Uterus (tissue), 4 donors: ENCODE data around the gene CD4. TPM values are rescaled to one million over a fixed set of nuclear protein-coding genes. Genes with fewer than 3 reads are reported as not detected.

Experiments
- DNase-seq, 2 donors: peaks; one replicate each; pipeline ENCODE4 v3.0.0-alpha.2; 2019 to 2020
- H3K27ac ChIP-seq, 2 donors: fragments of 200-600 bp; sonication (generic); 1 replicate in 1 of 2; 2 replicates in 1 of 2; pipeline ENCODE4 v1.5.1; 2016 to 2018
- H3K27me3 ChIP-seq, 2 donors: fragments of 200-600 bp; sonication (generic); one replicate each; pipeline ENCODE4 v1.5.1; 2018 to 2019; ENCODE audit warnings: control low read depth in 1 of 2
- H3K36me3 ChIP-seq, 2 donors: fragments of 200-600 bp; sonication (generic); one replicate each; pipeline ENCODE4 v1.5.1; 2019; ENCODE audit warnings: control low read depth in 1 of 2
- H3K4me1 ChIP-seq, 2 donors: fragments of 200-600 bp; sonication (generic); one replicate each; pipeline ENCODE4 v1.5.1; 2018 to 2019; ENCODE audit warnings: control low read depth in 1 of 2
- H3K4me3 ChIP-seq, 2 donors: fragments of 200-600 bp; sonication (generic); 1 replicate in 1 of 2; 2 replicates in 1 of 2; pipeline ENCODE4 v1.5.1; 2018 to 2019; ENCODE audit warnings: mild to moderate bottlenecking in 1 of 2
- H3K9me3 ChIP-seq, 2 donors: fragments of 200-600 bp; sonication (generic); one replicate each; pipeline ENCODE4 v1.5.1; 2019; ENCODE audit warnings: control low read depth in 1 of 2
- POLR2A ChIP-seq, 2 donors: fragments of 450-650 bp; IDR thresholded peaks; one replicate each; pipeline ENCODE4 v1.6.1; 2016; ENCODE audit warnings: antibody characterized with exemption in 2 of 2, mild to moderate bottlenecking in 1 of 2, moderate library complexity in 1 of 2
- intact Hi-C: fragments of 100-400 bp; cut with DNase I; formaldehyde crosslinking; loops from one replicate; pipeline ENCODE4 v1.15.1; 2023; ENCODE audit warnings: low total_unique reads
- total RNA-seq, 4 donors: library from RNA; depleted of rRNA in 3 of 4; stranded (reverse); fragments of >200 nt in 3 of 4; gene quantifications; one replicate each; pipeline versions ENCODE4 v1.1.0 to v1.2.4, GENCODE V29; 2014 to 2023
- TF ChIP-seq, protein P1 (sequence below), 4 experiments: fragments of 200-600 bp in 2 of 4; fragments of 450-650 bp in 2 of 4; sonication (generic) in 2 of 4; IDR thresholded peaks; one replicate each; pipeline ENCODE4 v1.5.1; 2016 to 2019; ENCODE audit warnings: antibody characterized with exemption in 4 of 4, mild to moderate bottlenecking in 2 of 4, moderate library complexity in 1 of 4
- donor health status: DM: yes; HTN: yes; CAD: no.

Gene CD4
- total RNA-seq, 4 donors from 2014 or later = 1.0 to 24.3 (median 10.4) TPM

DNA sequence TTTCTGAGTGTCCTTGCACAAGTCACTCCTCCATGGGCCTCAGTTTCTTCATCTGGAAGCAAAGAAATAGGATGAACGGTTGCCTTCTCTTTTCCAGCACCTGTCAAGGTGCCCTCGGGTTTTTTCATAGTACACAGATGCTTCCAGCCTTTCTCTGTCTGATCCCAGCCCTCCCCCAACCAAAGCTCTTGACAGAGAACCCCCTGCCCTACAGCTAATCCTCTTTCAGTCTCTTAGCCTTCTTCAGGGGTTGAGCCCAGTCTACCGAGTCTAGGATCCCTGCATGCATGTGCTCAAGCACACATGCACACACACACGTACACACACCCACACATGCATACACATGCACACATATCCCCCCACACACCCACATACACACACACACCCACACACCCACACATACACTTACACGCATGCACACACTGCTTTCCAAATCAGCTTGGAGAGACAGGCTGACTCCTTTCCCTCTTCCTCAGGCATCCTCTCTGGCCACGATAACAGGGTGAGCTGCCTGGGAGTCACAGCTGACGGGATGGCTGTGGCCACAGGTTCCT is 57.1 kb downstream of the CD4 start:
- no peaks in the 10 kb centered on the region for H3K9me3 ChIP-seq
- DNase-seq = no peak
- no peak overlapping the region for H3K27ac ChIP-seq
- intact Hi-C loops = no loop called here
- TF ChIP-seq, protein P1, sequence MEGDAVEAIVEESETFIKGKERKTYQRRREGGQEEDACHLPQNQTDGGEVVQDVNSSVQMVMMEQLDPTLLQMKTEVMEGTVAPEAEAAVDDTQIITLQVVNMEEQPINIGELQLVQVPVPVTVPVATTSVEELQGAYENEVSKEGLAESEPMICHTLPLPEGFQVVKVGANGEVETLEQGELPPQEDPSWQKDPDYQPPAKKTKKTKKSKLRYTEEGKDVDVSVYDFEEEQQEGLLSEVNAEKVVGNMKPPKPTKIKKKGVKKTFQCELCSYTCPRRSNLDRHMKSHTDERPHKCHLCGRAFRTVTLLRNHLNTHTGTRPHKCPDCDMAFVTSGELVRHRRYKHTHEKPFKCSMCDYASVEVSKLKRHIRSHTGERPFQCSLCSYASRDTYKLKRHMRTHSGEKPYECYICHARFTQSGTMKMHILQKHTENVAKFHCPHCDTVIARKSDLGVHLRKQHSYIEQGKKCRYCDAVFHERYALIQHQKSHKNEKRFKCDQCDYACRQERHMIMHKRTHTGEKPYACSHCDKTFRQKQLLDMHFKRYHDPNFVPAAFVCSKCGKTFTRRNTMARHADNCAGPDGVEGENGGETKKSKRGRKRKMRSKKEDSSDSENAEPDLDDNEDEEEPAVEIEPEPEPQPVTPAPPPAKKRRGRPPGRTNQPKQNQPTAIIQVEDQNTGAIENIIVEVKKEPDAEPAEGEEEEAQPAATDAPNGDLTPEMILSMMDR (IDR thresholded peaks at IDR 0.05) = no peak
- no peak for TF ChIP-seq POLR2A (IDR thresholded peaks at IDR 0.05)
- no peaks in the 10 kb centered on the region for H3K27me3 ChIP-seq
- H3K36me3 ChIP-seq = no peaks in the 10 kb centered on the region
- H3K4me1 ChIP-seq = no peaks in the 10 kb centered on the region
- H3K4me3 ChIP-seq = no peak overlapping the region

DNA sequence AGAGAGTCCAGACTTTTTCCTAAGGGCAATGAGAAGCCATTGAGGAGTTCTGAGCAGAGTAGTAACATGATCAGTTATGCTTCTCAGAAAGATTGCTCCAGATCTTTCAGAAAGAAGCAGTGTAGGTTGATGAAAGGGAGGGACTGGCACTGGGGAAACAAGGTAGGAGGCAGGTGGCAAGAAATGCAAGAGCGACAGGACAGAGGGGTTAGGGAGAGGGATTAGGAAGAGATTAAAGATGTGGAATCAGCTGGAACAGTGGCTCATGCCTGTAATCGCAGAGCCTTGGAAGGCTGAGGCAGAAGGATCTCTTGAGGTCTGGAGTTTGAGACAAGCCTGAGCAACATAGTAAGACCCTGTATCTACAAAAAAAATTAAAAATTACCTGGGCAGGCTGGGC is 58.3 kb downstream of the CD4 start:
- H3K4me3 ChIP-seq = no peak overlapping the region
- TF ChIP-seq POLR2A (IDR thresholded peaks at IDR 0.05) = no peak
- TF ChIP-seq, protein P1 (IDR thresholded peaks at IDR 0.05) = no peak
- no peaks in the 10 kb centered on the region for H3K36me3 ChIP-seq
- intact Hi-C loops = no loop called here
- no peaks in the 10 kb centered on the region for H3K27me3 ChIP-seq
- H3K4me1 ChIP-seq = no peaks in the 10 kb centered on the region
- no peak overlapping the region for H3K27ac ChIP-seq
- no peaks in the 10 kb centered on the region for H3K9me3 ChIP-seq
- no peak for DNase-seq

DNA sequence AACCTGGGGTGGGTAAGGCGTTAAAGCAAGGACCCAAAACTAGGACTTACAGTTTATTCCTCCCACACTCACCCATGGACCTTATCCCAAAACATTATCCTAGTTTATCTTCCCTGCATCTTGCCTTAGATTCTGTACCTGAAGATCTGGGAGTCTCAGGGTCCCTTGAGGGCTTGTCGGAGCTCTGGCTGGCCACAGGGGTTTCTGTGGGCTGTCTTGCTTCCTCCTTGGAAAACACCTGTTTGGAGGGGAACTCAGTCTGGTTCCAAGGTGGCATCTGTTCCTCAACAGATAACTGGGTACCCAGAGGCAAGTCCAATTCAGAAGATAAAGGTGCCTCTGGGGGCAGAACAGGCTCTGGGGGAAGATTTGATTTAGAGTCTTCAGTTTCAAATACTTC is 60.1 kb downstream of the CD4 start:
- H3K27ac ChIP-seq = no peak overlapping the region
- TF ChIP-seq POLR2A (IDR thresholded peaks at IDR 0.05) = no peak
- TF ChIP-seq, protein P1 (IDR thresholded peaks at IDR 0.05) = no peak
- H3K36me3 ChIP-seq = no peaks in the 10 kb centered on the region
- H3K27me3 ChIP-seq = no peaks in the 10 kb centered on the region
- H3K4me1 ChIP-seq = no peaks in the 10 kb centered on the region
- no peaks in the 10 kb centered on the region for H3K9me3 ChIP-seq
- intact Hi-C loops = no loop called here
- H3K4me3 ChIP-seq = no peak overlapping the region
- DNase-seq = no peak

DNA sequence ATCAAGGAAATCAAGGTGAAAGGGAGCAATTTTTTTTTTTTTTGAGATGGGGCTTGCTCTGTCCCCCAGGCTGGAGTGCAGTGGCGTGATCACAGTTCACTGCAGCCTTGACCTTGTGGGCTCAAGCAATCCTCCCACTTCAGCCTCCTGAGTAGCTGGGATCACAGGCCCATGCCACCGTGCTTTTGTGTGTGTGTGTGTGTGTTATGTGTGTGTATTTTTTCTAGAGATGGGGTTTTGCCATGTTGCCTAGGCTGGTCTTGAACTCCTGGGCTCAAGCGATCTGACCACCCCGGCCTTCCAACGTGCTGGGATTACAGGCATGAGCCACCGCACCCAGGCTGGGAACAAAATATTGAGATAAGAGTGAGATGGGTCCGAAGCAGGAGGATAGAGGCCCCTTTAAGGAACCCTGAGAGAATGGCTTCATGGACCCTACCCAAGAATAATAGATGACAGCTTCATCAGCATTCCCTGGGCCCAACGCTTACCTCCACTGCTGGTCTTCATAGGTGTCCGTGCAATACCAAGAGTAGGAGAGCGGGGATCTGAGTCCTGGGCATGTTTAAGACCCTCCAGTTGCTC is 60.7 kb downstream of the CD4 start:
- no peaks in the 10 kb centered on the region for H3K9me3 ChIP-seq
- intact Hi-C loops = no loop called here
- no peaks in the 10 kb centered on the region for H3K36me3 ChIP-seq
- H3K4me3 ChIP-seq = no peak overlapping the region
- DNase-seq = no peak
- TF ChIP-seq POLR2A (IDR thresholded peaks at IDR 0.05) = no peak
- TF ChIP-seq, protein P1 (IDR thresholded peaks at IDR 0.05) = no peak
- no peaks in the 10 kb centered on the region for H3K4me1 ChIP-seq
- no peaks in the 10 kb centered on the region for H3K27me3 ChIP-seq
- no peak overlapping the region for H3K27ac ChIP-seq

DNA sequence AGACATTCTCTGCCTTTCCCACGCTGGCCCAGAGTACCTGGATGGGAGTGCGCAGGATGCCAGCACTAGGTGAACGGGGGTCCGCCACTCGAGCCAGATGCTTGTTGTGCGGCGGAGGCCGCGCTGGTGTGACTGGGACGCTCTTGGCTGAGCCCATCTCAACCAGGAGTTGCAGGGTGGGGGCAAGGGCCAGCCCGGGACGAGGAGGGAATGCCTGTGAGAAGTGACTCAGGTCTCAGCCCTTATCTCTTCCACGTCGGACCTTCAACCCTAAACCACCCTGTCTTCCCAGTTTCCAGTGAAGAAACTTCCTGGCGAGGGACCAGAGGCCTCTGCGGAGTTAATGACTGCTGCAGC is 61.4 kb downstream of the CD4 start:
- no peaks in the 10 kb centered on the region for H3K27me3 ChIP-seq
- H3K27ac ChIP-seq = peak overlapping the region in 1 of 2 donors; percentile 88
- DNase-seq = no peak
- H3K9me3 ChIP-seq = no peaks in the 10 kb centered on the region
- peak overlapping the region in 1 of 2 donors; percentile 77 for H3K4me3 ChIP-seq
- intact Hi-C loops = no loop called here
- H3K36me3 ChIP-seq = no peaks in the 10 kb centered on the region
- TF ChIP-seq, protein P1 (IDR thresholded peaks at IDR 0.05) = no peak
- no peak for TF ChIP-seq POLR2A (IDR thresholded peaks at IDR 0.05)
- no peaks in the 10 kb centered on the region for H3K4me1 ChIP-seq
